ENCODE measurements around the gene FANCL.
"Not testable (repeated sequence)": the region's sequence is repeated elsewhere in the genome, so short reads cannot be mapped to it uniquely, and the experiment has no call there.

FANCL gene

DNA sequence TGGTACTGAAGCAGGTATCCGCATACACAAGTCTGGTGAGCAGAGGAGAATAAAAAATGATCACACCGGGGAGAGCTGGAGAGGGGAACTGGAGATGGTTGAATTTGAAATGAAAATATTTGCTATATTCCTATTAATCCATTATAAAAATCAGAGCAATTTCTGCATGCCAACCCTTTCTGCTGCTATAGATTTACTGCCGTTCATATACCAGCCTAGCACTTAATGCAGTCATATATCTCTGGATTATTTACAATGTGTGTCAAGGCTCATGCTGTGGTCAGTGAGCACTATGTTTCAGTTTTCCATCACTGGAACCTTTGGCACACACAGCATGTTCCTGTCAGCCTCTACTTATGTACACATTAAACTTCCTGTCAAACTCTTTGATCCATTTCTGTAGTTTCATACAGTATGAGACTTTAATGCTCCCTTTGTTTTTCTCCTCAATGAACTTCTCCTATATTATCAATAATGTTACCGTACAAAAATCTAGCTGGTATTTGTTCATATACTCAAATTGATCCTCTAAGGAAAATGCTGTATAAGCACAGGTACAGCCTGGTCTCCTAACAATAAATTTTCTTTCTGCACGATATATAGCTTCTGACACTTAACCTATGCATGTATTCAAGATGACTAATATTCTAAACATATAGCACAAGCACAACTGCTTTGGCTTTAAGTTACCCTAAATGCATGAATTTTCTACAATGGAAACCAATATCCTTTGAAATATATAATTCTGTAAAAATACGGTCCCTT is 36.7 kb downstream of the FANCL start:
- no peak for DNase-seq

DNA sequence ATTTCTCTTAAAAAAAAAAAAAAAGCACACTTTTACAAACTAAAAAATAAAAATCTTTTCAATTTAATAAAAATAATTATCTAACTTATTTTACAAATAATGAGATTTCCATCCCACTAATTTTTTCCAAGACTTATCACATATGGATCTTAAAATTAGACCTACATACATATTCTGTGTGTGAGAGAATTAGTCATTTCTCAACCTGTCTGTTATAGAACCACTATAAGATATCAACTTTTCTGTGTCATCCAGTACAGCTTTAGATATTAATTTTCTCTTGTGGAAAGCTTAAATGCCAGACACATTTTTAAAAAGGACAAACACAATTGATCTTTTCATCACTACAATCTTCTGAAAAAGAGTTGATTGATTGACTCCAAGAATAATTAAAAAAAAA is 38.1 kb downstream of the FANCL start:
- no peak for DNase-seq

DNA sequence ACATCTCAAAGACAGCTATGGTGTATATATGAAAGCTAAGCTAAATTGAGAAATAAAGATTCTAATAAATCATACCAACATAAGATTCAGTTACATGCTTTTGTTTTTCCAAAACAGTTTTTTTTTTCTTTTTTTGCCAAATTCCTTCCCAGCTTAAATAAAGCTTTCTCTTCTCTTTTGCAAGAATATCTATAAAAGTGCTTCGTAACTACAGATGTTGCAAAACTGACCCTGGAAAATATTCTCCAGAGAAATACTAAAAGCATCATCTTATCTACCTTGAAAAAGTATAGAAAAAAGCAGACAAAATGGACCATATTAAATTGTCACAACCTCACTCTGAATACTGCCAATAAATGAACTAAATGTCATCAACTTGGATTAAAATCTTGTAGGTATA is 38.7 kb downstream of the FANCL start:
- no peak for DNase-seq

DNA sequence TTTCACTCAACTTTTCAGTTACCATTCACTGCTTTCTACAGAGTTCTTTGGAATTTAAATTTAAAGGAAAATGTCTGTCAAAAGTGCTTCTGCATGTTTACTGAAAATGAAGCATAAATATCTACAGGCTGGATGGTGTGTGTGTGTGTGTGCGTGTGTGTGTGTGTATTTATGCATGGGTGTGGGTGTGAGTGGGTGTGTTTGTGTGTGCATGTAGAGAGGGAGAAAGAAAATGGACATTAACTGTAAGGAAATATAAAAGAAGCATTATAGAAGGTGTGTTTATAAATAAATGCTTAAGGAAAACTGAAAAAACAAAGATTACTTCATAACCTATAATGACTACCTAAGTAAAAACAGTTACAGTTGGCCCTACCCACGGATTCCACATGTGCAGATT is 43.2 kb downstream of the FANCL start:
- no peak for DNase-seq

DNA sequence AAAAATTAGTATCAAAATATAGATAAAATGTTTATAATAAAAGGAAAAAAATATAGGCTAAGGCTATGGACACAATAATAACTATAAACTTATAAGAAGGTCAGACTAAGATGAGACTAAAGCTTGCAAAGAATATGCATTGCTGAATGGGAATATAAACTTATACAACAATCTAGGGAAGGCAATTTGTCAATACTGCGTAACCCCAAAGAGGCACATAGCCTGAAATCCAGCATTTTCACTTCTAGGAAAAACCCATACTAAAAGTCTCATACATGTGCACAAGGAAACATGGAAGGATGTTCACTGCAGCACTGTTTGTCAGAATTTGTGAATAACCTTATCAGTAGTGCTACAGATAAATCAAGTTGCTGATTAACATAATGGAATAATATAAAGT is 45.5 kb downstream of the FANCL start:
- no peak for DNase-seq

DNA sequence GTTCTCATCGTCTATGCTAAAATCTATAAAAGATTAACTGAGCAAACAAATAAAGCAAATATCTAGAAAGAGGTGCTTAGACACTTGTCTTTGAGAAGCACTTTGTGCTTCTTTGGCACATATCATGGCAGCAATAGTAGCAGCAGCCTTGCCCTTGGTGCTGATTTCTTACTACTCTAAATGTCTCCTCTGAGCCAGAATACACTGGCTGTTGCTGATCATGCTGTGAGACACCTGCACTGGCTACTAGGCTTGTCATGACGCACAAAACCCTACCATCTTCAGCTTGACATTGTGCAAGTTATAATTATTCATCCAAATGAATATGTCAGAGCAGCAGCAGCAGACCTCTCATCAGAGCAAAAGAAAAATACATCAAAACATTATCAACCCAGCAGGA is 46.7 kb downstream of the FANCL start:
- DNase-seq: no peak

DNA sequence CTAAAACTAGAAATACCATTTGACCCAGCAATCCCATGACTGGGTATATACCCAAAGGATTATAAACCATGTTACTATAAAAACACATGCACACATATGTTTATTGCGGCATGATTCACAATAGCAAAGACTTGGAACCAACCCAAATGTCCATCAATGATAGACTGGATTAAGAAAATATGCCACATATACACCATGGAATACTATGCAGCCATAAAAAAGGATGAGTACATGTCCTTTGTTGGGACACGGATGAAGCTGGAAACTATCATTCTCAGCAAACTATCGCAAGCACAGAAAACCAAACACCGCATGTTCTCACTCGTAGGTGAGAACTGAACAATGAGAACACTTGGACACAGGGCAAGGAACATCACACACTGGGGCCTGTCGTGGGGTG is 54.1 kb downstream of the FANCL start:
- DNase-seq: not testable (repeated sequence)

DNA sequence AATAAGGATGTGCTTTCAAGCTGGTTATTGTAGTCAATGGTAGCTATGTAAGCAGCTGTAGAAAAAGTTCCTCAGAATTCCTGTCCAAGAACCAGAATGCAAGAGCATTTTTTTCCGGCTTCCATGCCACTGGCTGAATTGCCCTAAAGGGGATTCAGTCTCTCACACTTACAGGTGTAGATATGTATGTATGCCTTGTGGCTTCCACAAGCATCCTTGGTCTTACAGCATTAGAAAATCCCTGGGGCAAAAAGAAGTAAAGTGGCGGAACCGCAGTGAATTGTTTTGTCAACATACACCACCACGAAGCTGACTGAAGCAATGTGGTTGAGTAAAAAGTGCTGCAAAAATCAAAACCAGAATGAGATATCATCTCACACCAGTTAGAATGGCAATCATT is 54.6 kb downstream of the FANCL start:
- DNase-seq: no peak

DNA sequence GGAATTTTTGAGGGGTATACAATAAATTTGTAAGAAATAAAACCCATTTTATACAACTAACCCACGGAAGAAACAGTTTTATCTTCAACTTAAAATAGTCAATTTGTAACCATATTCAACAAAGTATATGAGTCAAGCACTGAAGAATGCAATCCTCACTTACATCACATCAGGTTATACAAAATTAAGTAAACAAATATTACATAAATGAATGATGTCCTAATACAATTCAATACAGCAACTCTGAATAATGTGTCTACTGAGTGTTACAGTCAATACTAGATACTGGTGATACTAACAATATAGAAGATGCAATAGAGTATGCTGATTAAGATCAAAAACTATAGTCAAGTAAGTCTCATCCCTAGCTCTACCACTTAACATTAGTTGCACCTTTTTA is 58.6 kb downstream of the FANCL start:
- no peak for DNase-seq

DNA sequence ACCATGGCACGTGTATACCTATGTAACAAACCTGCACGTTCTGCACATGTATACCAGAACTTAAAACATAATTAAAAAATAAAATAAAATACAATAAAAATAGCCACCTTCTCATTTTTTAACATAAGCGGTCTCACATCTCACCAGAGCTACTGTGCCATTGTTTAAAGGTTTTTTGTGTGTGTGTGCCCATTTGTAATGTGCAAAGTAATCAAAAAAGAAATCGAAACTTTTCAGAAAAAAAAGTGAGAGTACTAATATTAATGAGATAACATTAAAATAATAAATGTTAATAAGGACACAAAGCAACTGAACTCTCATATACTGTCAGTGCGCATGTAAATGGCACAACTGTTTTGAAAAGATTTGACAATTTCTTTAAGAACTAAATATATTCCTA is 60.5 kb downstream of the FANCL start:
- no peak for DNase-seq

DNA sequence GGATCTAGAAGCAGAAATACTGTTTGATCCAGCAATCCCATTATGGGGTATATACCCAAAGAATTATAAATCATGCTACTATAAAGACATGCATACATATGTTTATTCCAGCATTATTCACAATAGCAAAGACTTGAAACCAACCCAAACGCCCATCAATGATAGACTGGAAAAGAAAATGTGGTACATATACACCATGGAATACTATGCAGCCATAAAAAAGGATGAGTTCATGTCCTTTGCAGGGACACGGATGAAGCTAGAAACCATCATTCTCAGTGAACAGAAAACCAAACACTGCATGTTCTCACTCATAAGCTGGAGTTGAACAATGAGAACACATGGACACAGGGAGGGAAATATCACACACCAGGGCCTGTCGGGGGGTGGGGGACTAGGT is 61.0 kb downstream of the FANCL start:
- DNase-seq: not testable (repeated sequence)

DNA sequence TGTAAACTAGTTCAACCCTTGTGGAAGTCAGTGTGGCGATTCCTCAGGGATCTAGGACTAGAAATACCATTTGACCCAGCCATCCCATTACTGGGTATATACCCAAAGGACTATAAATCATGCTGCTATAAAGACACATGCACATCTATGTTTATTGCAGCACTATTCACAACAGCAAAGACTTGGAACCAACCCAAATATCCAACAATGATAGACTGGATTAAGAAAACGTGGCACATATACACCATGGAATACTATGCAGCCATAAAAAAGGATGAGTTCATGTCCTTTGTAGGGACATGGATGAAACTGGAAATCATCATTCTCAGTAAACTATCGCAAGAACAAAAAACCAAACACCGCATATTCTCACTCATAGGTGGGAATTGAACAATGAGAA is 63.9 kb downstream of the FANCL start:
- DNase-seq: not testable (repeated sequence)

DNA sequence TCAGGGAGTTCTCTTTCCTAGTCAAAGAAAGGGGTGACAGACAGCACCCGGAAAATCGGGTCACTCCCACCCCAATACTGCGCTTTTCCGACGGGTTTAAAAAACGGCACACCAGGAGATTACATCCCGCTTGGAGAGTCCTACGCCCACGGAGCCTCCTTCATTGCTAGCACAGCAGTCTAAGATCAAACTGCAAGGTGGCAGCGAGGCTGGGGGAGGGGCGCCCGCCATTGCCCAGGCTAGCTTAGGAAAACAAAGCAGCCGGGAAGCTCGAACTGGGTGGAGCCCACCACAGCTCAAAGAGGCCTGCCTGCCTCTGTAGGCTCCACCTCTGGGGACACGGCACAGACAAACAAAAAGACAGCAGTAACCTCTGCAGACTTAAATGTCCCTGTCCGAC is 69.3 kb downstream of the FANCL start:
- DNase-seq: not testable (repeated sequence)

DNA sequence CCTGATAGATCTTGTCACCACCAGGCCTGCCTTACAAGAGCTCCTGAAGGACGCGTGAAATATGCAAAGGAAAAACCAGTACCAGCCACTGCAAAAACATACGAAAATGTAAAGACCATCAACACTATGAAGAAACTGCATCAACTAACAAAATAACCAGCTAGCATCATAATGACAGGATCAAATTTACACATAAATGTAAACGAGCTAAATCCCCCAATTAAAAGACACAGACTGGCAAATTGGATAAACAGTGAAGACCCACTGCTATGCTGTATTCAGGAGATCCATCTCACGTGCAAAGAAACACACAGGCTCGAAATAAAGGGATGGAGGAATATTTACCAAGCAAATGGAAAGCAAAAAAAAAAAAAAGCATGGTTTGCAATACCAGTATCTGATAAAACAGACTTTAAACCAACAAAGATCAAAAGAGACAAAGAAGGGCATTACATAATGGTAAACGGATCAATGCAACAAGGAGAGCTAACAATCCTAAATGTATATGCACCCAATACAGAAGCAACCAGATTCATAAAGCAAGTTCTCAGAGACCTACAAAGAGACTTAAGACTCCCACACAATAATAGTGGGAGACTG is 70.7 kb downstream of the FANCL start:
- not testable (repeated sequence) for DNase-seq

DNA sequence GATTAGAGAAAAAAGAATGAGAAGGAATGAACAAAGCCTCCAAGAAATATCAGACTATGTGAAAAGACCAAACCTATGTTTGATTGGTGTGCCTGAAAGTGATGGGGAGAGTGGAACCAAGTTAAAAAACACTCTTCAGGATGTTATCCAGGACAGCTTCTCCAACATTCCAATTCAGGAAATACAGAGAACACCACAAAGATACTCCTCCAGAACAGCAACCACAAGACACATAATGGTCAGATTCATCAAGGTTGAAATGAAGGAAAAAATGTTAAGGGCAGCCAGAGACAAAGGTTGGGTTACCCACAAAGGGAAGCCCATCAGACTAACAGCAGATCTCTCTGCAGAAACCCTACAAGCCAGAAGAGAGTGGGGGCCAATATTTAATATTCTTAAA is 71.3 kb downstream of the FANCL start:
- not testable (repeated sequence) for DNase-seq

DNA sequence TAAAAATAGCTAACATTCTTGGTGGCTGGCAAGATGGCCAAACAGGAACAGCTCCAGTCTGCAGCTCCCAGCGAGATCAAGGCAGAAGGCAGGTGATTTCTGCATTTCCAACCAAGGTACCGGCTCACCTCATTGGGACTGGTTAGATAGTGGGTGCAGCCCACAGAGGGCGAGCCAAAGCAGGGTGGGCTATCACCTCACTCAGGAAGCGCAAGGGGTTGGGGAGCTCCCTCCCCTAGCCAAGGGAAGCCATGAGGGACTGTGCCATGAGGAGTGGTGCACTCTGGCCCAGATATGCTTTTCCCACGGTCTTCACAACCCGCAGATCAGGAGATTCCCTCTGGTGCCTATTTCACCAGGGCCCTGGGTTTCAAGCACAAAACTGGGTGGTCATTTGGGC is 73.0 kb downstream of the FANCL start:
- not testable (repeated sequence) for DNase-seq

DNA sequence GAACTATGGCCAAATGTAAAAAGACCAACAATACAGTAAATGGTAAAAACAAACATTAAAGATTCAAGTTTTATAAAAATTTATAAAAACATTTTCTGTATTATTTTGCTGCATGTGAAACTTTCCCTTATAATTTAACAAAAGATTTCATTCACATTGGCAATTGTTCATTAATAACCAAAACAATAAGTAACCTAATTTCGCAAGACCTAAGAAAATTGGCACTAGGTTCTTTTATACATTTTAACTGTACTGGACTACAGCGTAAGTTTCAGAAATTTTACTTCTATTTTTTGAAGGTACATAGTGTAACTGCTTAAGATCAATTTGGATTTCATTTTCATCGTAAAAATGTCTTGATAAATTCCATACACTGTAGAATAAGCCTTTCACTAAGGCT is 77.2 kb downstream of the FANCL start:
- DNase-seq: no peak

DNA sequence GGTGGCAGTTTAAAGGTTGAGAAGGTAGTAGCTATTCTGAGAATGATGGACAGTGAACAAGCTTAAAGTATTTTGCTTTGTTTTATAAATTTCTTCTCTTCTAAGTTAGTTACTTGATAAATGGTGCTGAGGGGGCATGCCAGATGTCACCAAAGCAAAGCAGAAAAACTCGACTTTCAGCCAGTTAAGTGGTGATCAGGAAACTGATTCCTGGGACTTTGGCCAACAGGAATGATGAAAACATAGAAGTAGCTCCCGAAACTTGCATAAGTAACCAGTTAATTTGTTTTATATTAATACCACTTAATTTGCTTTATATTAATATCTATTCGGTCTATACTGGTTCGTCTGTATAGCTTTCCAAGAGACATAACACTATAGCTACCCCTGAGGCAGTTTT is 82.6 kb downstream of the FANCL start:
- DNase-seq: no peak

DNA sequence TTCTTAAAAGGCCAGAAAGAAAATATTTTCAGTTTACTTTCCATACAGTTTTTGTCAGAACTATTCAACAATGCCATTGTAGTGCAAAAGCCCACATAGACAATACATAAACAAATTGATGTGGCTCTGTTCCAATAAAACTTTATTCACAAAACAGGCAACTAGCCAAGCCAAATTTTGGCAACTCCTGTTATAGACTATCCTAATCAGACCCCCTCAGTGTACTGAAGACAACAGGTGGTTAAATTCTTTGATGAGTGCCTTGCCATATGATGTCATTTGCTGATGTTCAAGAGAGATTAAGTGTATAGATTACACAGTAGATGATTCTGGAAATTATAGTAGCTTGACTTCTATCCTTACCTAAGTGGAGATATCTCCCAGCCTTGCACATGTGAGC is 83.4 kb downstream of the FANCL start:
- no peak for DNase-seq

DNA sequence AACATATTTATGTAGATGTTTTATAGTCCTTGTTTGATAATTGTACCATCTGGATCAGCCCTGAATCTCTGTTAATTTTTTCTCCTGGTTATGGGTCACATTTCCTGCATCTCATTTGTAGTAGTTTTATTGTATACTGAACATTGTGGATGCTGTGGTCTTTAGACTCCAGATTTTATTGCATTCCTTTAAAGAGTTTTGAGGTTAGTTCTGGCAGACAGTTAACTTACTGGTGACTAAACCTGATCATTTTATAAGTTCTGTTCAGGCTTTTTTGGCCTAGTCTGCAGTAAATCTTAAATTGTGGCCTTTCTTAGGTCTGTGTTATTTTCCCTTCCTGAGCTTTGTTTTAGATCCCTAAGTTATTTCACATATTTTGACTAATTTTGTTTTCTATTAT is 84.3 kb downstream of the FANCL start:
- DNase-seq: no peak

DNA sequence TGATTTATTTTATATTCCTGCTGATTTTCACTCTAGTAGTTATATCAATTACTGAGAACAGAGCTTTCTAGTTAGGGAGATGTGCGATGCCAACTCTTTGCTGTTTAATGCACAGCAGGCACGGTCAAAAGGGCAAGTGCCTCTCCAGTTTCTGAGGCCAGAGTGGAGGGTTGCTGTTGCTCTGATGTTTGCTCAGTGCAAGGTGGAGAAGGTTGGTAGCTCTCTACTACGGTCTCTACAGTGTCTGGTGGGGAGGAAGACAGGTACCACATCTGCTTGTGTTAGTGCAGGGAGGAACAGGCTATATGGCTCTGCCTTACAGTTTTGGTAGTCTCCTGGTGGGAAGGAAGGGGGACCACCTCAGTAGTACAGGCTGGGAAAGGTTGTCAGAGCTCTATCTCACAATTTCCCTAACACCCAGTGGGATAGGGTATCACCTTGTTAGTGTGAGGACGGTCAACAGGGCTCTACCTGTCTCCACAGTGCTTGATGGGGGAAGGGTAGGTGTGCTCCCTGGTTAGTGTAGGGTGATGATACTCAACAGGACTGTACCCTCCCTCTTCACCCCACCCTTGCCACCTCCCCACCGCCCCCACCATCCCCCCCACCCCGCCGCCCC is 85.9 kb downstream of the FANCL start:
- peak; percentile 11 for DNase-seq

DNA sequence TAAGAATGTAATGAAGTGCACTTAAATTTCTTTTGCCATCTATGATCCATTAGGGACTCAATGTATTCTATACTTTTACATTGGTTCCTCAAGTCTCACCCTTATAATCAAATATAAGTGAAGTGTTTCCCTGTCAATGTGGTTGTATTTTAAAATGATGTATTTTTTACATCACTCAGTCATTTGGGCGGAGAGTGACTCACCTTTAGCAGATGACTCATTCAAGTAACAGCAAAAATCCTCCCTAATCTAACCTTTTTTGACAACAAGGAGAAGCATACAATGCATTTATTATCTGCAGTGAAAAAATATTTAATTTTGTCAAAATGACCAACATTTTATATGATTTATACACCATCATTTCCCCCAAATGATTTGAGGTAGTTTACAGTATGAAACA is 94.4 kb downstream of the FANCL start:
- DNase-seq: no peak

DNA sequence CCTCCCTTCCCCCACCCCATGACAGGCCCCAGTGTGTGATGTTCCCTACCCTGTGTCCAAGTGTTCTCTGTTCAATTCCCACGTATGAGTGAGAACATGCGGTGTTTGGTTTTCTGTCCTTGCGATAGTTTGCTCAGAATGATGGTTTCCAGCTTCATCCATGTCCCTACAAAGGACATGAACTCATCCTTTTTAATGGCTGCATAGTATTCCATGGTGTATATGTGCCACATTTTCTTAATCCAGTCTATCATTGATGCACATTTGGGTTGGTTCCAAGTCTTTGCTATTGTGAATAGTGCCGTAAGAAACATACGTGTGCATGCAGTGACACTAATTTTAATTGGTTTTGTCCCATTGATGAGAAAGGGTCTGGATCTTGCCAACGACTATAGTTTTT is 95.4 kb downstream of the FANCL start:
- DNase-seq: not testable (repeated sequence)

DNA sequence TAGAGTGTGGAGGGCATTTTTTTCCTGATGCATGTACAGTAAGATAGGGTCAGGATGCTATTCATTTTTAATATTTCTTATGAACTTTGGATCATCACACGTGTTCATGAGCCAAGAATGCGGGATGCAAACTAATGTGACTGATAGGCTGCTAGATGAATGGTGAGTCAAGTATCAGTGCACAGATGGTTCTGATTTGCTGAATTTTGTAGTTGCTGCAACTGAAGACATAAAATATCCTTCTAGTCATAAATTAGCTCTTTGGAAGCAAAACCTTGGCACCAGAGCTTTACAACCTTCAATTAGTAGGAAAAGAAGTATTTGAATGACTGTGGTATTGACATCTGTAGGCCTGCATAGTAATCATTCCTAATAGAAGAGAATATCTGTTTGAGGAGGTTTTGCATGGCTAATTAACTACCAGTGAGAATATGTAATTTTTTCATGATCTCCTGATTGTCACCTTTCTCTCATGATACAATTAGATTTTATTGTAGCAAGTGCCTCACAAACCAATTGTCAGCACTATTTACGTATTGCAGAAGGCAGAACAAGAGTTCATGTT is 100.5 kb downstream of the FANCL start:
- peak; percentile 16 for DNase-seq
